SK-N-SH (cell line): ENCODE measurements around the gene BUD31. TPM values are rescaled to one million over a fixed set of nuclear protein-coding genes. Genes with fewer than 3 reads are reported as not detected.

Experiments
- CTCF ChIA-PET: fragments of 300-600, 350-600 bp; formaldehyde crosslinking; extraction: SDS; loops from one replicate; lab custom pipeline; 2021; lab: Yijun Ruan, JAX
- POLR2A ChIA-PET: fragments of 350-600 bp; sonication (Branson Sonifier 250); formaldehyde crosslinking; extraction: SDS; loops from one replicate; lab custom pipeline; 2020; ENCODE audit warnings: antibody characterized with exemption, inconsistent platforms; lab: Yijun Ruan, JAX
- DNase-seq: peaks from one replicate; pipeline ENCODE4 v3.0.0; 2012
- H2AFZ ChIP-seq: fragments of 200-600 bp; sonication (generic); 2 replicates; pipeline ENCODE4 v1.8.1; 2016; ENCODE audit warnings: antibody characterized with exemption, mild to moderate bottlenecking, low read depth
- H3F3A ChIP-seq: fragments of 200-600 bp; sonication (generic); replicated peaks from 2 replicates; pipeline ENCODE3; 2016; ENCODE audit warnings: antibody characterized with exemption, mild to moderate bottlenecking; ENCODE audit not compliant: insufficient read depth
- H3K27ac ChIP-seq, 2 experiments: fragments of 200-500 bp in 1 of 2; fragments of 200-600 bp in 1 of 2; sonication (Bioruptor generic) in 1 of 2; sonication (generic), shearing (Covaris generic) in 1 of 2; 2 replicates each; pipeline versions ENCODE4 v1.5.1 to v1.6.1; 2014 to 2016; ENCODE audit warnings: low read depth in 2 of 2, inconsistent platforms in 1 of 2, low read length in 1 of 2, mild to moderate bottlenecking in 1 of 2, mixed read lengths in 1 of 2
- H3K27me3 ChIP-seq: fragments of 200-600 bp; sonication (generic), shearing (Covaris generic); 2 replicates; pipeline ENCODE4 v1.6.1; 2016; ENCODE audit warnings: mixed run types; ENCODE audit not compliant: insufficient read depth
- H3K36me3 ChIP-seq, 2 experiments: fragments of 200-500 bp in 1 of 2; fragments of 200-600 bp in 1 of 2; sonication (Bioruptor generic) in 1 of 2; sonication (generic) in 1 of 2; replicated peaks in 1 of 2; 2 replicates each; pipeline versions ENCODE3 to v1.5.1; 2014 to 2016; ENCODE audit warnings: low read length in 1 of 2, mild to moderate bottlenecking in 1 of 2; ENCODE audit not compliant: insufficient read depth in 2 of 2, control insufficient read depth in 1 of 2
- H3K4me1 ChIP-seq, 2 experiments: fragments of 200-500 bp in 1 of 2; fragments of 200-600 bp in 1 of 2; sonication (Bioruptor generic) in 1 of 2; sonication (generic), shearing (Covaris generic) in 1 of 2; 2 replicates each; pipeline versions ENCODE4 v1.5.1 to v1.6.1; 2014 to 2016; ENCODE audit warnings: low read depth in 1 of 2, low read length in 1 of 2, mixed run types in 1 of 2; ENCODE audit not compliant: insufficient read depth in 2 of 2, control insufficient read depth in 1 of 2
- H3K4me2 ChIP-seq: fragments of 200-600 bp; sonication (generic), shearing (Covaris generic); 2 replicates; pipeline ENCODE4 v1.6.1; 2017; ENCODE audit warnings: mixed run types
- H3K4me3 ChIP-seq, 2 experiments: fragments of 200-500 bp in 1 of 2; fragments of 200-600 bp in 1 of 2; sonication (Bioruptor generic) in 1 of 2; sonication (generic), shearing (Covaris generic) in 1 of 2; 2 replicates each; pipeline versions ENCODE4 v1.5.1 to v1.8.1; 2014 to 2016; ENCODE audit warnings: low read depth in 2 of 2, inconsistent platforms in 1 of 2, low read length in 1 of 2, mild to moderate bottlenecking in 1 of 2, mixed read lengths in 1 of 2, moderate library complexity in 1 of 2
- H3K79me2 ChIP-seq: fragments of 200-600 bp; sonication (generic); 2 replicates; pipeline ENCODE4 v1.8.1; 2017; ENCODE audit warnings: mild to moderate bottlenecking; ENCODE audit not compliant: insufficient read depth
- H3K9ac ChIP-seq: fragments of 200-600 bp; sonication (generic); 2 replicates; pipeline ENCODE4 v1.6.1; 2017; ENCODE audit warnings: mixed run types
- H3K9me2 ChIP-seq: fragments of 200-600 bp; sonication (generic); 2 replicates; pipeline ENCODE4 v1.6.1; 2017; ENCODE audit warnings: mixed run types
- H3K9me3 ChIP-seq: fragments of 200-600 bp; sonication (generic); 2 replicates; pipeline ENCODE4 v1.6.1; 2017; ENCODE audit warnings: mixed run types, mild to moderate bottlenecking, moderate library complexity
- H4K20me1 ChIP-seq: fragments of 200-600 bp; sonication (generic); 2 replicates; pipeline ENCODE4 v1.6.1; 2017; ENCODE audit warnings: mild to moderate bottlenecking, mixed run types; ENCODE audit not compliant: insufficient read depth
- CHD2 ChIP-seq: fragments of 150-350 bp; IDR thresholded peaks from 2 replicates; pipeline ENCODE4 v1.6.1; 2018; ENCODE audit warnings: low read length; ENCODE audit not compliant: partially characterized antibody
- EP300 ChIP-seq, 2 experiments: IDR thresholded peaks; 2 replicates each; pipeline versions ENCODE4 v1.4.0 to v1.6.1; 2012; ENCODE audit warnings: borderline replicate concordance in 1 of 2, low read depth in 1 of 2, low read length in 1 of 2
- FOXJ3 ChIP-seq: sonication (generic); formaldehyde crosslinking; IDR thresholded peaks from 2 replicates; pipeline ENCODE4 v1.5.1; 2020; ENCODE audit warnings: mild to moderate bottlenecking, missing genetic modification reagents
- GATA2 ChIP-seq: sonication (generic); formaldehyde crosslinking; IDR thresholded peaks from 2 replicates; pipeline ENCODE4 v1.5.0; 2020; ENCODE audit warnings: mild to moderate bottlenecking, missing genetic modification reagents
- JUND ChIP-seq: IDR thresholded peaks from 2 replicates; pipeline ENCODE4 v1.4.0; 2012
- NRF1 ChIP-seq: IDR thresholded peaks from 2 replicates; pipeline ENCODE4 v1.6.1; 2012; ENCODE audit warnings: low read depth, mild to moderate bottlenecking, low read length
- PBX3 ChIP-seq: IDR thresholded peaks from 2 replicates; pipeline ENCODE4; 2012
- POLR2AphosphoS5 ChIP-seq: IDR thresholded peaks from 2 replicates; pipeline ENCODE4 v1.6.1; 2012; ENCODE audit warnings: low read depth, low read length
- RAD21 ChIP-seq: IDR thresholded peaks from 2 replicates; pipeline ENCODE4 v1.6.1; 2012; ENCODE audit warnings: mild to moderate bottlenecking, low read length
- RFX5 ChIP-seq: IDR thresholded peaks from 2 replicates; pipeline ENCODE4 v1.6.1; 2012; ENCODE audit warnings: mild to moderate bottlenecking, improper control_type of control experiment, low read length
- RXRA ChIP-seq: IDR thresholded peaks from 2 replicates; pipeline ENCODE4 v1.4.0; 2012; ENCODE audit warnings: low read depth, mild to moderate bottlenecking, borderline replicate concordance
- SIN3A ChIP-seq: IDR thresholded peaks from 2 replicates; pipeline ENCODE4 v1.6.1; 2012; ENCODE audit warnings: low read depth, mild to moderate bottlenecking, low read length, moderate library complexity, borderline replicate concordance
- TAF1 ChIP-seq: IDR thresholded peaks from 2 replicates; pipeline ENCODE4 v1.6.1; 2012; ENCODE audit warnings: low read depth, mild to moderate bottlenecking, low read length, moderate library complexity, borderline replicate concordance
- TCF12 ChIP-seq: IDR thresholded peaks from 2 replicates; pipeline ENCODE4 v1.4.0; 2012
- USF1 ChIP-seq: IDR thresholded peaks from 2 replicates; pipeline ENCODE4 v1.4.0; 2012; ENCODE audit warnings: low read depth, borderline replicate concordance
- YY1 ChIP-seq: IDR thresholded peaks from 2 replicates; pipeline ENCODE4 v1.4.0; 2012; ENCODE audit warnings: low read depth, mild to moderate bottlenecking
- ZBTB33 ChIP-seq: IDR thresholded peaks from 2 replicates; pipeline ENCODE4 v1.4.0; 2012; ENCODE audit warnings: low read depth, borderline replicate concordance
- WGBS: methylation state at CpG from one replicate; pipeline ENCODE4 v1.1.6; 2017; ENCODE audit warnings: low lambda C conversion rate; 5-methylcytosine and 5-hydroxymethylcytosine counted together
- polyA plus RNA-seq, 3 experiments: library from polyadenylated mRNA; depleted of rRNA; stranded (reverse); fragments of >200 nt; gene quantifications; 2 replicates each; pipeline ENCODE4 v1.2.3, GENCODE V29; 2012
- TF ChIP-seq, protein P1 (sequence below): fragments of 150-350 bp; IDR thresholded peaks from 2 replicates; pipeline ENCODE4 v1.6.1; 2016; ENCODE audit warnings: mild to moderate bottlenecking, low read depth, low read length
- TF ChIP-seq, protein P2 (sequence below): IDR thresholded peaks from 2 replicates; pipeline ENCODE4 v1.6.1; 2012; ENCODE audit warnings: mild to moderate bottlenecking, low read depth, low read length, moderate library complexity
- TF ChIP-seq, protein P3 (sequence below): fragments of 150-350 bp; IDR thresholded peaks from 2 replicates; pipeline ENCODE4 v1.6.1; 2017; ENCODE audit warnings: antibody characterized with exemption, low read length, low read depth, borderline replicate concordance

Gene BUD31
- polyA plus RNA-seq, 1 of the 3 experiments (the other 2 are of a cell fraction): 162 TPM

DNA sequence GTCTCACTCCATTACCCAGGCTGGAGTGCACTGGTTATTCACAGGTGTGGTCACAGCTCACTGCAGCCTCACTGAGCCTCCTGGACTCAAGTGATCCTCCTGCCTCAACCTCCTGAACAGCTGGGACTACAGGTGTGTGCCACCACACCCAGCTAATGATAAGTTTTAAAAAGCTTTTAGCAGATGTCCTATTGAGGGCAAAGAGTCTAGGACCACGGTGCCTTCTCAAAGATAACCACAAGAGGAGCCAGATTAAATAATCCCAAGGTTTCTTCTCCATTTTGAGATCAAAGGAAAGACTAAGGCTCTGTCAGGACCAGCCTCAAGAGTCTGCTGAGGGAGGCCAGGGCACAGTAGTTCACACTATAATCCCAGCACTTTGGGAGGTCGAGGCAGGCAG, 52.5 kb downstream of the BUD31 start:
- no peaks in the 10 kb centered on the region for H3K9me3 ChIP-seq
- no peak overlapping the region for H2AFZ ChIP-seq
- H3F3A ChIP-seq: peaks cover 33% of the 10 kb centered on the region
- TF ChIP-seq ZBTB33: no peak
- no peak for TF ChIP-seq PBX3
- TF ChIP-seq GATA2 (CRISPR knock-in tag): no peak
- TF ChIP-seq YY1: no peak
- no peak for TF ChIP-seq RFX5
- TF ChIP-seq, protein P1, sequence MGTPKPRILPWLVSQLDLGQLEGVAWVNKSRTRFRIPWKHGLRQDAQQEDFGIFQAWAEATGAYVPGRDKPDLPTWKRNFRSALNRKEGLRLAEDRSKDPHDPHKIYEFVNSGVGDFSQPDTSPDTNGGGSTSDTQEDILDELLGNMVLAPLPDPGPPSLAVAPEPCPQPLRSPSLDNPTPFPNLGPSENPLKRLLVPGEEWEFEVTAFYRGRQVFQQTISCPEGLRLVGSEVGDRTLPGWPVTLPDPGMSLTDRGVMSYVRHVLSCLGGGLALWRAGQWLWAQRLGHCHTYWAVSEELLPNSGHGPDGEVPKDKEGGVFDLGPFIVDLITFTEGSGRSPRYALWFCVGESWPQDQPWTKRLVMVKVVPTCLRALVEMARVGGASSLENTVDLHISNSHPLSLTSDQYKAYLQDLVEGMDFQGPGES: no peak
- no peak for TF ChIP-seq TCF12
- no peak for TF ChIP-seq RXRA
- no peak for TF ChIP-seq SIN3A
- TF ChIP-seq TAF1: no peak
- TF ChIP-seq, protein P2, sequence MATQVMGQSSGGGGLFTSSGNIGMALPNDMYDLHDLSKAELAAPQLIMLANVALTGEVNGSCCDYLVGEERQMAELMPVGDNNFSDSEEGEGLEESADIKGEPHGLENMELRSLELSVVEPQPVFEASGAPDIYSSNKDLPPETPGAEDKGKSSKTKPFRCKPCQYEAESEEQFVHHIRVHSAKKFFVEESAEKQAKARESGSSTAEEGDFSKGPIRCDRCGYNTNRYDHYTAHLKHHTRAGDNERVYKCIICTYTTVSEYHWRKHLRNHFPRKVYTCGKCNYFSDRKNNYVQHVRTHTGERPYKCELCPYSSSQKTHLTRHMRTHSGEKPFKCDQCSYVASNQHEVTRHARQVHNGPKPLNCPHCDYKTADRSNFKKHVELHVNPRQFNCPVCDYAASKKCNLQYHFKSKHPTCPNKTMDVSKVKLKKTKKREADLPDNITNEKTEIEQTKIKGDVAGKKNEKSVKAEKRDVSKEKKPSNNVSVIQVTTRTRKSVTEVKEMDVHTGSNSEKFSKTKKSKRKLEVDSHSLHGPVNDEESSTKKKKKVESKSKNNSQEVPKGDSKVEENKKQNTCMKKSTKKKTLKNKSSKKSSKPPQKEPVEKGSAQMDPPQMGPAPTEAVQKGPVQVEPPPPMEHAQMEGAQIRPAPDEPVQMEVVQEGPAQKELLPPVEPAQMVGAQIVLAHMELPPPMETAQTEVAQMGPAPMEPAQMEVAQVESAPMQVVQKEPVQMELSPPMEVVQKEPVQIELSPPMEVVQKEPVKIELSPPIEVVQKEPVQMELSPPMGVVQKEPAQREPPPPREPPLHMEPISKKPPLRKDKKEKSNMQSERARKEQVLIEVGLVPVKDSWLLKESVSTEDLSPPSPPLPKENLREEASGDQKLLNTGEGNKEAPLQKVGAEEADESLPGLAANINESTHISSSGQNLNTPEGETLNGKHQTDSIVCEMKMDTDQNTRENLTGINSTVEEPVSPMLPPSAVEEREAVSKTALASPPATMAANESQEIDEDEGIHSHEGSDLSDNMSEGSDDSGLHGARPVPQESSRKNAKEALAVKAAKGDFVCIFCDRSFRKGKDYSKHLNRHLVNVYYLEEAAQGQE: no peak
- TF ChIP-seq POLR2AphosphoS5: no peak
- TF ChIP-seq RAD21: no peak
- TF ChIP-seq FOXJ3: no peak
- no peak for TF ChIP-seq NRF1
- TF ChIP-seq JUND: no peak
- no peak for TF ChIP-seq CHD2
- TF ChIP-seq USF1: no peak
- TF ChIP-seq, protein P3, sequence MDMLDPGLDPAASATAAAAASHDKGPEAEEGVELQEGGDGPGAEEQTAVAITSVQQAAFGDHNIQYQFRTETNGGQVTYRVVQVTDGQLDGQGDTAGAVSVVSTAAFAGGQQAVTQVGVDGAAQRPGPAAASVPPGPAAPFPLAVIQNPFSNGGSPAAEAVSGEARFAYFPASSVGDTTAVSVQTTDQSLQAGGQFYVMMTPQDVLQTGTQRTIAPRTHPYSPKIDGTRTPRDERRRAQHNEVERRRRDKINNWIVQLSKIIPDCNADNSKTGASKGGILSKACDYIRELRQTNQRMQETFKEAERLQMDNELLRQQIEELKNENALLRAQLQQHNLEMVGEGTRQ: no peak
- no peak for TF ChIP-seq EP300 (IDR thresholded peaks at IDR 0.05; ENCODE audit: borderline replicate concordance in 1 of 2, low read depth in 1 of 2, low read length in 1 of 2)
- H3K36me3 ChIP-seq: peaks cover 42 to 57% of the 10 kb centered on the region in 2 experiments
- DNase-seq: no peak
- H3K9me2 ChIP-seq: no peaks in the 10 kb centered on the region
- no peak overlapping the region for H3K27ac ChIP-seq
- no peaks in the 10 kb centered on the region for H3K27me3 ChIP-seq
- POLR2A ChIA-PET: no interaction called here
- peaks cover 4 to 8% of the 10 kb centered on the region in 2 experiments; a peak in 2 of 4 replicates for H3K4me1 ChIP-seq
- H4K20me1 ChIP-seq: peaks cover 53% of the 10 kb centered on the region
- peaks cover 97% of the 10 kb centered on the region for H3K79me2 ChIP-seq
- 76% methylated on average over 2 of the region's 2 CpGs for WGBS
- H3K4me2 ChIP-seq: no peak overlapping the region
- CTCF ChIA-PET: interaction anchor here (1.0 to 1.2 kb wide), 2 partner anchors 12 to 155 kb away, joined by 3 read pairs; no protein-coding TSS in a partner anchor
- H3K9ac ChIP-seq: no peak overlapping the region
- no peak overlapping the region for H3K4me3 ChIP-seq
